ENCODE data around the gene MST1R. TPM values are rescaled to one million over a fixed set of nuclear protein-coding genes. Genes with fewer than 3 reads are reported as not detected.
A peak's percentile ranks its signal among the peaks of the same experiment; 100 is the strongest.
"Not testable (repeated sequence)": the region's sequence is repeated elsewhere in the genome, so short reads cannot be mapped to it uniquely, and the experiment has no call there.

The MST1R gene
- total RNA-seq, 2 experiments from 2014 or later, result 0.38 to 0.82 TPM

GRCh38 chr3:49939858-49940666 is 36.4 kb upstream of the MST1R start, which contains the start of gene RBM6:
TSS of gene RBM6 (plus strand) at chr3:49940150. CDS start at chr3:49962642, 22,492 bp downstream.
- peak; percentile 99 for DNase-seq (ENCODE audit: low spot score)
- CTCF ChIA-PET (ENCODE audit: unreplicated experiment), result interaction anchor here (1.6 to 1.9 kb wide), 2 partner anchors 9 to 11 kb away, joined by 4 to 6 read pairs; partner anchors contain the start of gene MON1A

GRCh38 chr3:49937090-49937489 is 33.4 kb upstream of the MST1R start:
- peaks cover 18% of the 10 kb centered on the region for H3K79me2 ChIP-seq (ENCODE audit: insufficient read depth, low read depth, low read length)
- no peak overlapping the region for H3K27ac ChIP-seq (ENCODE audit: low read depth, low read length, poor library complexity, severe bottlenecking)
- no peak overlapping the region for H3K4me3 ChIP-seq (ENCODE audit: low read depth, low read length, poor library complexity, severe bottlenecking)
- no peak for DNase-seq (ENCODE audit: low spot score)
- intact Hi-C loops (cut with micrococcal nuclease; ENCODE audit: unreplicated experiment), result no loop called here
- TF ChIP-seq, protein P1, sequence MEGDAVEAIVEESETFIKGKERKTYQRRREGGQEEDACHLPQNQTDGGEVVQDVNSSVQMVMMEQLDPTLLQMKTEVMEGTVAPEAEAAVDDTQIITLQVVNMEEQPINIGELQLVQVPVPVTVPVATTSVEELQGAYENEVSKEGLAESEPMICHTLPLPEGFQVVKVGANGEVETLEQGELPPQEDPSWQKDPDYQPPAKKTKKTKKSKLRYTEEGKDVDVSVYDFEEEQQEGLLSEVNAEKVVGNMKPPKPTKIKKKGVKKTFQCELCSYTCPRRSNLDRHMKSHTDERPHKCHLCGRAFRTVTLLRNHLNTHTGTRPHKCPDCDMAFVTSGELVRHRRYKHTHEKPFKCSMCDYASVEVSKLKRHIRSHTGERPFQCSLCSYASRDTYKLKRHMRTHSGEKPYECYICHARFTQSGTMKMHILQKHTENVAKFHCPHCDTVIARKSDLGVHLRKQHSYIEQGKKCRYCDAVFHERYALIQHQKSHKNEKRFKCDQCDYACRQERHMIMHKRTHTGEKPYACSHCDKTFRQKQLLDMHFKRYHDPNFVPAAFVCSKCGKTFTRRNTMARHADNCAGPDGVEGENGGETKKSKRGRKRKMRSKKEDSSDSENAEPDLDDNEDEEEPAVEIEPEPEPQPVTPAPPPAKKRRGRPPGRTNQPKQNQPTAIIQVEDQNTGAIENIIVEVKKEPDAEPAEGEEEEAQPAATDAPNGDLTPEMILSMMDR (conservative IDR thresholded peaks at IDR 0.05; ENCODE audit: low read length), result no peak
- no peak for TF ChIP-seq EZH2phosphoT487 (IDR thresholded peaks at IDR 0.05; ENCODE audit: borderline replicate concordance, low read depth, low read length)
- ChIA-PET POLR2A (no interaction called here), CTCF (ENCODE audit: unreplicated experiment) (no interaction called here)
- no peaks in the 10 kb centered on the region for H3K9me2 ChIP-seq (ENCODE audit: insufficient read depth, low read length)
- peaks cover 15% of the 10 kb centered on the region for H3K4me1 ChIP-seq (ENCODE audit: insufficient read depth, low read length, poor library complexity, severe bottlenecking)
- no peak overlapping the region for H2AFZ ChIP-seq (ENCODE audit: low read length)
- H3K36me3 ChIP-seq (ENCODE audit: insufficient read depth, low read length), result peaks cover 4% of the 10 kb centered on the region; the same call in 1 of the 2 replicates
- no peak overlapping the region for H3K4me2 ChIP-seq (ENCODE audit: low read length)
- no peaks in the 10 kb centered on the region for H4K20me1 ChIP-seq (ENCODE audit: insufficient read depth, low read length)
- BruUV-seq (replicated peaks), result no TSS peak
- H3K9me3 ChIP-seq (ENCODE audit: low read length), result no peaks in the 10 kb centered on the region

More at GRCh38 chr3:49939858-49940666, 36.4 kb upstream of the MST1R start, which contains the start of gene RBM6:
- peaks cover 35% of the 10 kb centered on the region for H3K4me1 ChIP-seq (ENCODE audit: insufficient read depth, low read length, poor library complexity, severe bottlenecking)
- H3K27ac ChIP-seq (ENCODE audit: low read depth, low read length, poor library complexity, severe bottlenecking), result peak within 1 kb of the TSS; percentile 81
- peaks cover 31% of the 10 kb centered on the region for H3K36me3 ChIP-seq (ENCODE audit: insufficient read depth, low read length)
- intact Hi-C loops (cut with micrococcal nuclease; ENCODE audit: unreplicated experiment), result loop anchor here (5.0 kb wide), 1 partner anchor 147 kb away; the partner anchor contains the start of gene RBM5
- H3K4me2 ChIP-seq (ENCODE audit: low read length), result peak within 1 kb of the TSS; percentile 82
- peaks cover 16% of the 10 kb centered on the region for H3K9me3 ChIP-seq (ENCODE audit: low read length)
- no peak for TF ChIP-seq EZH2phosphoT487 (IDR thresholded peaks at IDR 0.05; ENCODE audit: borderline replicate concordance, low read depth, low read length)
- TF ChIP-seq, protein P1 (conservative IDR thresholded peaks at IDR 0.05; ENCODE audit: low read length), result no peak
- no peaks in the 10 kb centered on the region for H3K9me2 ChIP-seq (ENCODE audit: insufficient read depth, low read length)
- POLR2A ChIA-PET, result interaction anchor here (0.5 to 2.7 kb wide), 6 partner anchors 10 to 114 kb away, joined by 3 to 32 read pairs (median 4); partner anchors contain the start of gene MON1A
- no TSS peak for BruUV-seq (replicated peaks)
- H2AFZ ChIP-seq (ENCODE audit: low read length), result peak within 1 kb of the TSS; percentile 69; the same call in 1 of the 2 replicates
- peak within 1 kb of the TSS; percentile 85 for H3K4me3 ChIP-seq (ENCODE audit: low read depth, low read length, poor library complexity, severe bottlenecking)
- H3K79me2 ChIP-seq (ENCODE audit: insufficient read depth, low read depth, low read length), result peaks cover 48% of the 10 kb centered on the region
- H4K20me1 ChIP-seq (ENCODE audit: insufficient read depth, low read length), result no peaks in the 10 kb centered on the region

- DNase-seq (ENCODE audit: low spot score); H3K4me2 ChIP-seq (ENCODE audit: low read length); intact Hi-C loops (cut with micrococcal nuclease; ENCODE audit: unreplicated experiment); H3K79me2 ChIP-seq (ENCODE audit: insufficient read depth, low read depth, low read length); H3K36me3 ChIP-seq (ENCODE audit: insufficient read depth, low read length); H3K4me3 ChIP-seq (ENCODE audit: low read depth, low read length, poor library complexity, severe bottlenecking); H4K20me1 ChIP-seq (ENCODE audit: insufficient read depth, low read length); CTCF ChIA-PET (ENCODE audit: unreplicated experiment); BruUV-seq (replicated peaks); H2AFZ ChIP-seq (ENCODE audit: low read length); H3K27ac ChIP-seq (ENCODE audit: low read depth, low read length, poor library complexity, severe bottlenecking); H3K9me2 ChIP-seq (ENCODE audit: insufficient read depth, low read length); POLR2A ChIA-PET; H3K9me3 ChIP-seq (ENCODE audit: low read length): not testable (repeated sequence)
- H3K4me1 ChIP-seq (ENCODE audit: insufficient read depth, low read length, poor library complexity, severe bottlenecking), result peaks cover 32% of the 10 kb centered on the region
Measured at GRCh38 chr3:49932281-49932680, 28.6 kb upstream of the MST1R start.
